ENCODE results near the gene DCTN5. TPM values are rescaled to one million over a fixed set of nuclear protein-coding genes. Genes with fewer than 3 reads are reported as not detected.

DCTN5 gene
- total and polyA plus RNA-seq, 2 of the 13 experiments (the other 11 are each of a cell fraction or from before 2014, with no cell fraction given) = 105 to 207 TPM

DNA sequence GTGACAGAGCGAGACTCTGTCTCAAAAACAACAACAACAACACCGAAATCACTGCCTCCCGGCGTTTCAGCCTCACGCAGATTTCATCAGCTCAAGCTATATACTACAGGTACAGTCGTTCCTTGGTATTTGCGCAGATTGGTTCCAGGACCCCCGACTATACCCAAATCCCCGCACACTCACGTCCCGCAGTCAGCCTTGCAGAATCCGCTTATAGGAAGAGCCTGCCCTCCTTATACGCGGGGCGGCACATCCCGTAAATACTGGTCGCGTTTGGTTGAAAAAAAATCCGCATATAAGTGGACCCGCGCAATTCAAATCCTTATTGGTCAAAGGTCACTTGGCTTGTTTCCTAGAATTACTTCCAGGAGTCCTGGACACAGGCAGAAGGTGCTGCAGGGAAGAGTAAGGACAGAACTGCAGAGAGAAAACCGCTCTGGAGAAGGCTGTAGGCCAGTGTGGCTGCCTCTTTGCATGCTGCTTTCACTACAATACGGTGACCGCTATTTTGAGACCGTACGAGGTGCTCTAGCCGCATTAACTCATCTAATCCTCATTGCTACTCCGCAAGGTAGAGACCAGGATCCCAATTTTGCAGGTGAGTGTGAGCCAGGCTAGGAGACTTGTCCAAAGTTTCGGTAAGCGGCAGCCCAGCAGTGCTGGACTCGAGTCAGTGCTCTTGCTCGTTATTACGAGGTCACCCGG, 45.9 kb upstream of the DCTN5 start (continued):
- no peak for TF ChIP-seq SMARCC2 (IDR thresholded peaks at IDR 0.05)
- TF ChIP-seq, protein P1, sequence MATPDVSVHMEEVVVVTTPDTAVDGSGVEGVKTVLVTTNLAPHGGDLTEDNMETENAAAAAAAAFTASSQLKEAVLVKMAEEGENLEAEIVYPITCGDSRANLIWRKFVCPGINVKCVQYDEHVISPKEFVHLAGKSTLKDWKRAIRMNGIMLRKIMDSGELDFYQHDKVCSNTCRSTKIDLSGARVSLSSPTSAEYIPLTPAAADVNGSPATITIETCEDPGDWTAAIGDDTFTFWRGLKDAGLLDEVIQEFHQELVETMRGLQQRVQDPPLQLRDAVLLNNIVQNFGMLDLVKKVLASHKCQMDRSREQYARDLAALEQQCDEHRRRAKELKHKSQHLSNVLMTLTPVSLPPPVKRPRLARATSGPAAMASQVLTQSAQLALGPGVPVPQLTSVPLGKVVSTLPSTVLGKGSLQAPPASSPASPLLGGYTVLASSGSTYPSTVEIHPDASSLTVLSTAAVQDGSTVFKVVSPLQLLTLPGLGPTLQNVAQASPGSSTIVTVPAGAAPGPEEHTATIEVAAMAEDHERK (CRISPR knock-in tag; IDR thresholded peaks at IDR 0.05; ENCODE audit: low read depth) = no peak
- TF ChIP-seq, protein P2, sequence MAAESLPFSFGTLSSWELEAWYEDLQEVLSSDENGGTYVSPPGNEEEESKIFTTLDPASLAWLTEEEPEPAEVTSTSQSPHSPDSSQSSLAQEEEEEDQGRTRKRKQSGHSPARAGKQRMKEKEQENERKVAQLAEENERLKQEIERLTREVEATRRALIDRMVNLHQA (CRISPR knock-in tag; IDR thresholded peaks at IDR 0.05) = no peak
- no peak for TF ChIP-seq CENPX (CRISPR knock-in tag; IDR thresholded peaks at IDR 0.05)
- no peak for TF ChIP-seq ELF1 (CRISPR knock-in tag; IDR thresholded peaks at IDR 0.05)
- TF ChIP-seq, protein P3, sequence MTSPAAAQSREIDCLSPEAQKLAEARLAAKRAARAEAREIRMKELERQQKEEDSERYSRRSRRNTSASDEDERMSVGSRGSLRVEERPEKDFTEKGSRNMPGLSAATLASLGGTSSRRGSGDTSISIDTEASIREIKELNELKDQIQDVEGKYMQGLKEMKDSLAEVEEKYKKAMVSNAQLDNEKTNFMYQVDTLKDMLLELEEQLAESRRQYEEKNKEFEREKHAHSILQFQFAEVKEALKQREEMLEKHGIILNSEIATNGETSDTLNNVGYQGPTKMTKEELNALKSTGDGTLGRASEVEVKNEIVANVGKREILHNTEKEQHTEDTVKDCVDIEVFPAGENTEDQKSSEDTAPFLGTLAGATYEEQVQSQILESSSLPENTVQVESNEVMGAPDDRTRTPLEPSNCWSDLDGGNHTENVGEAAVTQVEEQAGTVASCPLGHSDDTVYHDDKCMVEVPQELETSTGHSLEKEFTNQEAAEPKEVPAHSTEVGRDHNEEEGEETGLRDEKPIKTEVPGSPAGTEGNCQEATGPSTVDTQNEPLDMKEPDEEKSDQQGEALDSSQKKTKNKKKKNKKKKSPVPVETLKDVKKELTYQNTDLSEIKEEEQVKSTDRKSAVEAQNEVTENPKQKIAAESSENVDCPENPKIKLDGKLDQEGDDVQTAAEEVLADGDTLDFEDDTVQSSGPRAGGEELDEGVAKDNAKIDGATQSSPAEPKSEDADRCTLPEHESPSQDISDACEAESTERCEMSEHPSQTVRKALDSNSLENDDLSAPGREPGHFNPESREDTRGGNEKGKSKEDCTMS (CRISPR knock-in tag; conservative IDR thresholded peaks at IDR 0.05) = no peak
- TF ChIP-seq SP2 (CRISPR knock-in tag; IDR thresholded peaks at IDR 0.05) = no peak
- no peak for TF ChIP-seq NR3C1 (CRISPR knock-in tag; IDR thresholded peaks at IDR 0.05)
- TF ChIP-seq, protein P4, sequence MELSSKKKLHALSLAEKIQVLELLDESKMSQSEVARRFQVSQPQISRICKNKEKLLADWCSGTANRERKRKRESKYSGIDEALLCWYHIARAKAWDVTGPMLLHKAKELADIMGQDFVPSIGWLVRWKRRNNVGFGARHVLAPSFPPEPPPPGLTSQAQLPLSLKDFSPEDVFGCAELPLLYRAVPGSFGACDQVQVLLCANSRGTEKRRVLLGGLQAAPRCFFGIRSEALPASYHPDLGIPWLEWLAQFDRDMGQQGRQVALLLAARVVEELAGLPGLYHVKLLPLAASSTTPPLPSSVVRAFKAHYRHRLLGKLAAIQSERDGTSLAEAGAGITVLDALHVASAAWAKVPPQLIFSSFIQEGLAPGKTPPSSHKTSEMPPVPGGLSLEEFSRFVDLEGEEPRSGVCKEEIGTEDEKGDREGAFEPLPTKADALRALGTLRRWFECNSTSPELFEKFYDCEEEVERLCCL (CRISPR knock-in tag; IDR thresholded peaks at IDR 0.05; ENCODE audit: borderline replicate concordance) = 0 out of 2 replicates have a peak, but pooled peaks have one; percentile 27
- TF ChIP-seq RNF2 (conservative IDR thresholded peaks at IDR 0.05; ENCODE audit: low read depth) = no peak
- TF ChIP-seq ZNF230 (CRISPR knock-in tag; IDR thresholded peaks at IDR 0.05) = no peak
- TF ChIP-seq ZNF253 (CRISPR knock-in tag; IDR thresholded peaks at IDR 0.05; ENCODE audit: borderline replicate concordance) = no peak; the same call in 1 of the 2 replicates
- TF ChIP-seq, protein P5, sequence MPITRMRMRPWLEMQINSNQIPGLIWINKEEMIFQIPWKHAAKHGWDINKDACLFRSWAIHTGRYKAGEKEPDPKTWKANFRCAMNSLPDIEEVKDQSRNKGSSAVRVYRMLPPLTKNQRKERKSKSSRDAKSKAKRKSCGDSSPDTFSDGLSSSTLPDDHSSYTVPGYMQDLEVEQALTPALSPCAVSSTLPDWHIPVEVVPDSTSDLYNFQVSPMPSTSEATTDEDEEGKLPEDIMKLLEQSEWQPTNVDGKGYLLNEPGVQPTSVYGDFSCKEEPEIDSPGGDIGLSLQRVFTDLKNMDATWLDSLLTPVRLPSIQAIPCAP (CRISPR knock-in tag; IDR thresholded peaks at IDR 0.05; ENCODE audit: low read depth) = no peak
- no peak for TF ChIP-seq ZNF350 (CRISPR knock-in tag; IDR thresholded peaks at IDR 0.05; ENCODE audit: borderline replicate concordance, low read depth)
- TF ChIP-seq, protein P6, sequence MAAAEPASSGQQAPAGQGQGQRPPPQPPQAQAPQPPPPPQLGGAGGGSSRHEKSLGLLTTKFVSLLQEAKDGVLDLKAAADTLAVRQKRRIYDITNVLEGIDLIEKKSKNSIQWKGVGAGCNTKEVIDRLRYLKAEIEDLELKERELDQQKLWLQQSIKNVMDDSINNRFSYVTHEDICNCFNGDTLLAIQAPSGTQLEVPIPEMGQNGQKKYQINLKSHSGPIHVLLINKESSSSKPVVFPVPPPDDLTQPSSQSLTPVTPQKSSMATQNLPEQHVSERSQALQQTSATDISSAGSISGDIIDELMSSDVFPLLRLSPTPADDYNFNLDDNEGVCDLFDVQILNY (CRISPR knock-in tag; conservative IDR thresholded peaks at IDR 0.05) = 0 out of 2 replicates have a peak, but pooled peaks have one; percentile 43
- TF ChIP-seq, protein P7, sequence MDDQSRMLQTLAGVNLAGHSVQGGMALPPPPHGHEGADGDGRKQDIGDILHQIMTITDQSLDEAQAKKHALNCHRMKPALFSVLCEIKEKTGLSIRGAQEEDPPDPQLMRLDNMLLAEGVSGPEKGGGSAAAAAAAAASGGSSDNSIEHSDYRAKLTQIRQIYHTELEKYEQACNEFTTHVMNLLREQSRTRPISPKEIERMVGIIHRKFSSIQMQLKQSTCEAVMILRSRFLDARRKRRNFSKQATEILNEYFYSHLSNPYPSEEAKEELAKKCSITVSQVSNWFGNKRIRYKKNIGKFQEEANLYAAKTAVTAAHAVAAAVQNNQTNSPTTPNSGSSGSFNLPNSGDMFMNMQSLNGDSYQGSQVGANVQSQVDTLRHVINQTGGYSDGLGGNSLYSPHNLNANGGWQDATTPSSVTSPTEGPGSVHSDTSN (CRISPR knock-in tag; IDR thresholded peaks at IDR 0.05; ENCODE audit: borderline replicate concordance) = no peak
- no peak for TF ChIP-seq ZSCAN22 (CRISPR knock-in tag; IDR thresholded peaks at IDR 0.05)
- 0 out of 2 replicates have a peak, but pooled peaks have one; percentile 61 for TF ChIP-seq ZNF446 (CRISPR knock-in tag; IDR thresholded peaks at IDR 0.05)
- no peak for TF ChIP-seq ZNF780A (CRISPR knock-in tag; IDR thresholded peaks at IDR 0.05)
- TF ChIP-seq ZNF674 (CRISPR knock-in tag; IDR thresholded peaks at IDR 0.05; ENCODE audit: low read depth) = no peak
- no peak for TF ChIP-seq ZNF747 (CRISPR knock-in tag; IDR thresholded peaks at IDR 0.05; ENCODE audit: borderline replicate concordance)
